Stimulated activated CD4-positive, alpha-beta T cell treated with anti-CD3 and anti-CD28 coated beads, Interleukin-12 subunit alpha, Interleukin-12 subunit beta, amount 100 ng/mL, for 4 hours (primary cell): ENCODE data around the gene CNTROB.

Experiments used
- DNase-seq: peaks from one replicate; pipeline ENCODE4 v3.0.0-alpha.2; 2020

Gene CNTROB

GRCh38 chr17:7987112-7987893, 55.3 kb downstream of the CNTROB start:
- DNase-seq = no peak

GRCh38 chr17:7988750-7989178, 56.8 kb downstream of the CNTROB start:
- DNase-seq = no peak

GRCh38 chr17:7989781-7990655, 58.0 kb downstream of the CNTROB start:
- DNase-seq = peak; percentile 96

- no peak for DNase-seq
These were observed 60.5 kb downstream of the CNTROB start for GRCh38 chr17:7992516-7992915.

- no peak for DNase-seq
These were observed 60.9 kb downstream of the CNTROB start for GRCh38 chr17:7992924-7993323.

GRCh38 chr17:7993972-7994589, 62.1 kb downstream of the CNTROB start:
- DNase-seq = no peak

GRCh38 chr17:7995724-7996123, 63.7 kb downstream of the CNTROB start:
- DNase-seq = no peak

GRCh38 chr17:7997186-7997585, 65.2 kb downstream of the CNTROB start:
- no peak for DNase-seq
